ENCODE data around the gene CACNA1D. TPM values are rescaled to one million over a fixed set of nuclear protein-coding genes. Genes with fewer than 3 reads are reported as not detected.

CACNA1D gene
- total RNA-seq, 1 donor from 2014 or later = 1.1 TPM

GRCh38 chr3:53491276-53491675, 3.1 kb upstream of the CACNA1D start:
- peaks cover 60% of the 10 kb centered on the region for H3K27me3 ChIP-seq (ENCODE audit: low read depth)
- intact Hi-C loops (cut with micrococcal nuclease) = no loop called here

GRCh38 chr3:53493595-53493962, 832 bp upstream of the CACNA1D start:
- no peak for DNase-seq
- Histone ChIP-seq H3K4me1 (peaks cover 21% of the 10 kb centered on the region), H3K36me3 (no peaks in the 10 kb centered on the region), H3K27ac (replicated peaks) (no peak overlapping the region), H3K27me3 (ENCODE audit: low read depth) (peaks cover 83% of the 10 kb centered on the region), H3K4me3 (peak overlapping the region; percentile 63), H3K9me3 (replicated peaks) (no peaks in the 10 kb centered on the region)
- TF ChIP-seq, protein P1, sequence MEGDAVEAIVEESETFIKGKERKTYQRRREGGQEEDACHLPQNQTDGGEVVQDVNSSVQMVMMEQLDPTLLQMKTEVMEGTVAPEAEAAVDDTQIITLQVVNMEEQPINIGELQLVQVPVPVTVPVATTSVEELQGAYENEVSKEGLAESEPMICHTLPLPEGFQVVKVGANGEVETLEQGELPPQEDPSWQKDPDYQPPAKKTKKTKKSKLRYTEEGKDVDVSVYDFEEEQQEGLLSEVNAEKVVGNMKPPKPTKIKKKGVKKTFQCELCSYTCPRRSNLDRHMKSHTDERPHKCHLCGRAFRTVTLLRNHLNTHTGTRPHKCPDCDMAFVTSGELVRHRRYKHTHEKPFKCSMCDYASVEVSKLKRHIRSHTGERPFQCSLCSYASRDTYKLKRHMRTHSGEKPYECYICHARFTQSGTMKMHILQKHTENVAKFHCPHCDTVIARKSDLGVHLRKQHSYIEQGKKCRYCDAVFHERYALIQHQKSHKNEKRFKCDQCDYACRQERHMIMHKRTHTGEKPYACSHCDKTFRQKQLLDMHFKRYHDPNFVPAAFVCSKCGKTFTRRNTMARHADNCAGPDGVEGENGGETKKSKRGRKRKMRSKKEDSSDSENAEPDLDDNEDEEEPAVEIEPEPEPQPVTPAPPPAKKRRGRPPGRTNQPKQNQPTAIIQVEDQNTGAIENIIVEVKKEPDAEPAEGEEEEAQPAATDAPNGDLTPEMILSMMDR (IDR thresholded peaks at IDR 0.05; ENCODE audit: borderline replicate concordance) = no peak
- intact Hi-C loops (cut with micrococcal nuclease) = no loop called here

More at GRCh38 chr3:53491276-53491675, 3.1 kb upstream of the CACNA1D start:
- DNase-seq = no peak
- no peaks in the 10 kb centered on the region for H3K9me3 ChIP-seq (replicated peaks)
- H3K4me3 ChIP-seq = no peak overlapping the region
- TF ChIP-seq, protein P1 (IDR thresholded peaks at IDR 0.05; ENCODE audit: borderline replicate concordance) = no peak
- H3K4me1 ChIP-seq = peaks cover 21% of the 10 kb centered on the region
- H3K36me3 ChIP-seq = no peaks in the 10 kb centered on the region
- H3K27ac ChIP-seq (replicated peaks) = no peak overlapping the region

GRCh38 chr3:53495146-53495519, 722 bp downstream of the CACNA1D start:
- H3K27ac ChIP-seq (replicated peaks) = no peak overlapping the region
- intact Hi-C loops (cut with micrococcal nuclease) = no loop called here
- H3K4me3 ChIP-seq = peak overlapping the region; percentile 57
- no peaks in the 10 kb centered on the region for H3K36me3 ChIP-seq
- H3K9me3 ChIP-seq (replicated peaks) = no peaks in the 10 kb centered on the region
- no peak for DNase-seq
- peaks cover 21% of the 10 kb centered on the region for H3K4me1 ChIP-seq
- TF ChIP-seq, protein P1 (IDR thresholded peaks at IDR 0.05; ENCODE audit: borderline replicate concordance) = no peak
- peaks cover 98% of the 10 kb centered on the region for H3K27me3 ChIP-seq (ENCODE audit: low read depth)

DNA sequence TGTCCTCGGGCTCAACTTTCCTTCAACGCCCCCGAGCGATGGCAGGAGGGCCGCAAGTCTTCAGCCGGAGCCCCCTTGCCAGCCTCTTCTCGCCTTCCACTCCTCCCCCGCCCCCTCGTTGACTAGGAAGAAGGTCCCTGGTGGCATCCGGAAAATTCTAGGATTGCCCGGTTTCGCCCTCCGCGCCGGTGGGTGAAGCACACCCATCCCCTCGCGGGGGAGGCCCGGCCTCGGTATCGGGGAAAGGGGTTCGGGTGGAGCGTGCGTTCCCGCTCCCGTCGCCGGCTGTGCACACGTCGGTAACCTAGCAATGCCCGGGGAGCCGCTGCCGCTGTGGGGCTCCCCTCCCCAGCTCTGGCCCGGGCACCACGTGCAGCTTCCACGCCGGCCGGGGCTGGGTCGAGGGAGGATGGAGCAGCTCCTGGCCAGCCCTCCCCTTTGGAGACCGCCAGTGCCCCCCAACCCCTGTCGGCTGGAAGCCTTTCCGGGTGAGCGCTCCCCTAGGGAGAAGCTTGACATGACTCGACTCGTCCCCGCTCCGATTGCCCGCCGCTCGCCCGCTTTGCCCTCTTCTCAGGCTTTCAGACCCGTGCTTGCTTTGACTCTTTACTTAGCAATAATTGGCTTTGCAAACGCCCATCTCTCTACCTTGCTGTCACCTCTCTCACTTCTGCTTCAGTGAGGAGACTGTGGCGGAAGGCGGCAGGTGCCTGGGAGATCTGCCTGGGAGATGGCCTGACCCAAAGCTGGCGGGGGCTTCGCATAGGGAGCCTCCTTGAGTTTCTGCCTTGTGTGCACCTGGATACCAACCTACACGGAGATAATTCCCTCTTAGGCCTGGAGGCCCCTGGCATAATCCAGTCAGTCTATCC, 1.3 kb downstream of the CACNA1D start:
- intact Hi-C loops (cut with micrococcal nuclease) = no loop called here
- no peaks in the 10 kb centered on the region for H3K36me3 ChIP-seq
- H3K4me3 ChIP-seq = peak overlapping the region; percentile 57
- H3K9me3 ChIP-seq (replicated peaks) = no peaks in the 10 kb centered on the region
- no peak for DNase-seq
- peaks cover 21% of the 10 kb centered on the region for H3K4me1 ChIP-seq
- H3K27me3 ChIP-seq (ENCODE audit: low read depth) = peaks cover 98% of the 10 kb centered on the region
- TF ChIP-seq, protein P1 (IDR thresholded peaks at IDR 0.05; ENCODE audit: borderline replicate concordance) = no peak
- no peak overlapping the region for H3K27ac ChIP-seq (replicated peaks)

DNA sequence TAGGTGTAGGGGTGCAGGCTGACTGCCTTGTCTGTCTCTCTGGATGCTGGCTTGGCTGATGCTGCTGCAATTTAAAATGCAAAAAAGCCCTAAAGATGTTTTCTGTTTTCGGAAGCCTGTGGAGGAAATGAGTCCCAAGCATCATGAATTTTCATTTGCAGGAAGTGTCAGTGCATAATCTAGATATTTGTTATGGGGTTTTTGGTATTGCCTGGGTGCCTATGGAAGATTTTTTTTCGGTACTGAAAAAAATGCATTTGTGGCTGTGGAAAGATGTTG, 1.9 kb downstream of the CACNA1D start:
- H3K27me3 ChIP-seq (ENCODE audit: low read depth) = peaks cover 97% of the 10 kb centered on the region
- H3K4me1 ChIP-seq = peaks cover 21% of the 10 kb centered on the region
- TF ChIP-seq, protein P1 (IDR thresholded peaks at IDR 0.05; ENCODE audit: borderline replicate concordance) = no peak
- H3K36me3 ChIP-seq = no peaks in the 10 kb centered on the region
- H3K27ac ChIP-seq (replicated peaks) = no peak overlapping the region
- H3K9me3 ChIP-seq (replicated peaks) = no peaks in the 10 kb centered on the region
- DNase-seq = no peak
- no peak overlapping the region for H3K4me3 ChIP-seq
- intact Hi-C loops (cut with micrococcal nuclease) = no loop called here
